ENCODE measurements around the gene GORASP1.

Gene GORASP1

DNA sequence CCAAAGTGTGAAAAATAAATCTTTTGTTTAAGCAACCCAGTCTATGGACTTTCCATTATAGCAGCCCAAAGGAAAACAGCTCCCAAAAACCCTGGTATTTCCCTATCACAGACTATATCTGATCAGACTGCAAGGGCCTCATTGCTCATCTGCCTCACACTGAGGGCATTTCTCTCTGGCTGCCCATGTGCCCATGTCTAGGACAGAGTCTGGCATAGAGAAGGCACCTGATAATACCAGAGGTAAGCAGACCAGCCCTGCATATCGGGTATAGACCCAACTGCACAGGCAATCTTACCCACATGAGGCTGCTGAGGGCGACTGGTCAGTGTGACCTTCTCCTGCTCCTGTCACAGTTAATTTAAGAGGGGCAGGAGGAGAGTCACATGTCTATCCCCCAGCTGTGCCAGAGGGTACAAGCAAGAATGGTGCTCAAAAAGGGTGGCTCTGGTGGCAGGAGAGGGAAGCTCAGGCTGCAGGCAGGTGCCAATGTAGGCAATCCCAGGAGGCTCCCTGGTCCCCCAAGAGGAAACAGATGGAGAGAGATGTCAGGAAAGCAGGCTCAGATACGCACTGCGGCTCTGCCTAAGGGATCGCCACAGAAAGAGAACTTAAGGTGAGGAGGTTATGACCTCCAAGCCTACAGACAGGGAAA, 42.8 kb upstream of the GORASP1 start:
- peaks cover 44% of the 10 kb centered on the region for H3K4me1 ChIP-seq
- no peaks in the 10 kb centered on the region for H3K9me3 ChIP-seq
- H3K36me3 ChIP-seq, result no peaks in the 10 kb centered on the region
- no peaks in the 10 kb centered on the region for H3K27me3 ChIP-seq
- H3K4me3 ChIP-seq (ENCODE audit: low read depth, low read length), result peak overlapping the region; percentile 68
- TF ChIP-seq, protein P1, sequence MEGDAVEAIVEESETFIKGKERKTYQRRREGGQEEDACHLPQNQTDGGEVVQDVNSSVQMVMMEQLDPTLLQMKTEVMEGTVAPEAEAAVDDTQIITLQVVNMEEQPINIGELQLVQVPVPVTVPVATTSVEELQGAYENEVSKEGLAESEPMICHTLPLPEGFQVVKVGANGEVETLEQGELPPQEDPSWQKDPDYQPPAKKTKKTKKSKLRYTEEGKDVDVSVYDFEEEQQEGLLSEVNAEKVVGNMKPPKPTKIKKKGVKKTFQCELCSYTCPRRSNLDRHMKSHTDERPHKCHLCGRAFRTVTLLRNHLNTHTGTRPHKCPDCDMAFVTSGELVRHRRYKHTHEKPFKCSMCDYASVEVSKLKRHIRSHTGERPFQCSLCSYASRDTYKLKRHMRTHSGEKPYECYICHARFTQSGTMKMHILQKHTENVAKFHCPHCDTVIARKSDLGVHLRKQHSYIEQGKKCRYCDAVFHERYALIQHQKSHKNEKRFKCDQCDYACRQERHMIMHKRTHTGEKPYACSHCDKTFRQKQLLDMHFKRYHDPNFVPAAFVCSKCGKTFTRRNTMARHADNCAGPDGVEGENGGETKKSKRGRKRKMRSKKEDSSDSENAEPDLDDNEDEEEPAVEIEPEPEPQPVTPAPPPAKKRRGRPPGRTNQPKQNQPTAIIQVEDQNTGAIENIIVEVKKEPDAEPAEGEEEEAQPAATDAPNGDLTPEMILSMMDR (IDR thresholded peaks at IDR 0.05; ENCODE audit: low read depth, low read length), result no peak; the same call in 1 of the 2 replicates
- DNase-seq, result peak; percentile 58

DNA sequence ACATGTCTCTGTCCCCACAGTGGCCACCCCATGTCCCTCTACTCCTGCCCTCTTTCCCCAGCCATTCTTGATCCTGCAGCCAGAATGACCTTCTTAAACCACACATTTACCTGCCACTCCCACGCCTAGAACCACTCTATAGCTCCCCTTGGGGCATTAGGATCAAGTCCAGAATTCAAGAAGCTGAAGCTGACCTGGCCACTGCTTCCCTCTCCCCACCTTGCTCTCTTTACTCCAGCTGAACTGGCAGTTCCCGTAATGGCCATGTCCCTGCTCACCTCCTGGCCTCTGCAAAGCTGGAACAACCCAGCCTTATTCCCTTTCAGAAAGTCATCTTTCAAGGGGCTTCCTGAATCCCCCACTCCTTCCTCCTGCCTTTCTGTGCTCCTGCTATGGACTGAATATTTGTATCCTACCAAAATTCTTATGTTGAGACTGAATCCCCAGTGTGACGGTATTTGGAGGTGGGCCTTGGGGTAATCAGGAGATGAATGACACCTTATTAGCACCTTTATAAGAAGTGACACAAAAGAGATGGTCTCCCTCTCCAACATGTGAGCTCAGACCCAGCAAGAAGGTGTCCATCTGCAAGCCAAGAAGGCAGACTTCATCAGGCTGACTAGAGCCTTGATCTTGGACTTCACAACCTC, 42.2 kb upstream of the GORASP1 start:
- no peak overlapping the region for H3K4me3 ChIP-seq (ENCODE audit: low read depth, low read length)
- no peaks in the 10 kb centered on the region for H3K27me3 ChIP-seq
- H3K4me1 ChIP-seq, result peaks cover 48% of the 10 kb centered on the region
- TF ChIP-seq, protein P1 (IDR thresholded peaks at IDR 0.05; ENCODE audit: low read depth, low read length), result no peak
- DNase-seq, result no peak
- H3K9me3 ChIP-seq, result no peaks in the 10 kb centered on the region
- no peaks in the 10 kb centered on the region for H3K36me3 ChIP-seq

DNA sequence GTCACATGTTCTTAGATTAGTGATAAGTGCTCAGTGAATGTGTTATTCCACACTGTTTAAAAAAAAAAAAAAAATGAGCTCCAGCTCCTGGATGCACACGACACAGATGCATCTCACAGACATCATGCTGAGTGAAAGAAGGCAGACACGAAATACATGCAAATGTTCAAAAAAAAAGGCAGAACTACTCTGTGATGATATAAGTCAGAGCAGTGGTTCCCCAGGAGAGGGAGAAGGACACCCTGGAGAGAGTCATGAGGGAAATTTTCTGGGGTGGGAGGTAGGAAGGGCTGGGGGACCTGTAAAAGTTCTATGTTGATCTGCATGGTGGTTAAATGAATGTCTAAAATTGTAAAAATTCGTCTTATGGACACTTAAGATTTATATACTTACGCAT, 41.6 kb upstream of the GORASP1 start:
- H3K27me3 ChIP-seq, result no peaks in the 10 kb centered on the region
- TF ChIP-seq, protein P1 (IDR thresholded peaks at IDR 0.05; ENCODE audit: low read depth, low read length), result no peak
- no peaks in the 10 kb centered on the region for H3K9me3 ChIP-seq
- no peaks in the 10 kb centered on the region; the same call in 1 of the 2 replicates for H3K36me3 ChIP-seq
- peaks cover 51% of the 10 kb centered on the region for H3K4me1 ChIP-seq
- no peak overlapping the region for H3K4me3 ChIP-seq (ENCODE audit: low read depth, low read length)
- DNase-seq, result no peak

DNA sequence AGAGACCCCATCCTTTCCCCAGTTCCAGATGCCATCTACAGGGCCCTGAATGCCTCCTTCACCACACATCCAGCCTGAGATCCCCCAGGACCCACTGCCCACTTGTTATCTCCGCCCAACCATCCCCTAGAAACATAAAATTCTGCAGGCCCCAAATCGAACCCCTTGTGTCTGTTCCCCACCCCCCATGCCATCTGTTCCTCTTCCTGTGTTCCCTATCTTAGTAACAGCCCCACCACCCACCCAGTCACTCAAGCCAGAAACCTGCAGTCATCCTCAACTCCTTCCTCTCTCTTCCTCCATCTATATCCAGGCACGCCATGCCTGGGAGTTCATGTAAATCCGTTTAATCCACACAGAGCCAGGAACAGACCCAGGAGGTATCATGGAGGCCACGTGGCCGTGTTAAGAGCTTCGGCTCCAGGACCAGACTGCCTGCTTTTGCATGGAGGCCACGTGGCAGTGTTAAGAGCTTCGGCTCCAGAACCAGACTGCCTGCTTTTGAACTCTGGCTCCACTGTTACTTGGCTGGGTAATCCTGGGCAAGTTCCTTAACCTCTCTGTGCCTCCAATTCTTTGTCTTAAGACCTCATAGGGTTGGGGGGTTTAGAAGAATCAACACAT, 41.1 kb upstream of the GORASP1 start:
- H3K4me1 ChIP-seq, result peaks cover 56% of the 10 kb centered on the region
- peak; percentile 43 for DNase-seq

DNA sequence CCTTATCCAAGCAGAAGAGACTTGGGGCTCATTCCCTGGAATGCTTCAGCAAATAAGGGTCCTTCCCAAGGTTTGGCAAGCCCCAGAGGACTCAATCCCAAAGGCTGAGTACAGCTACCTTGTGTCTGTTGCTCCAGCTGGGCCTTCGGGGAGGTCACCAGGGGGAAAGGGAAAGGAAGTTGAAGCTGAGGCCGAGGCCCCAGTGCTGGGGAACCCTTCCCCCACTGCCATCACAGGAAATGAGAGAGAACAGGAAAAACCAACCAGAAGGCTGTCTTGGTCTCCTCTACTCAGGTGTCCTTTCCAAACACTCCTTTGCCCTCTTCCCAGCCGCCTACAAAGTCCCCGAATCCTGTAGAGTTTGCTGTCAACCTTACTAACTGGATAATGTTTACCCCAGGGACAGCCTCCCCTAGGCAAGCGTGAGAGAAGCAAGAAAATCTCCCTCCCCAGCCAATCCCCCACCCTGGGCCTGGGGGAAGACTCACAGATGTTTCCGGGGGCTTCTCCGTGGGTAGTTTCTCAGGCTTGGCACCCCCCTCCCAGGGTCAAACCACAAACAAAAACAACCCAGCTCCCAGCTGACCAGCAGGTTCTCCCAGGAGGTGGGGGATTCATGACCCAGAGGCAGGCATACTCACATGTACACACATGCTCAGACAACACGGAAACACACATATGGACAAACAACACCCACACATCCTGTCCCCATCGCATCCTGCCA, 40.4 kb upstream of the GORASP1 start:
- Histone ChIP-seq H3K4me3 (ENCODE audit: low read depth, low read length) (peak overlapping the region; percentile 23), H3K27me3 (no peaks in the 10 kb centered on the region), H3K9me3 (no peaks in the 10 kb centered on the region), H3K4me1 (peaks cover 56% of the 10 kb centered on the region), H3K36me3 (peaks cover 12% of the 10 kb centered on the region)
- TF ChIP-seq, protein P1 (IDR thresholded peaks at IDR 0.05; ENCODE audit: low read depth, low read length), result no peak
- no peak for DNase-seq

More for the DNA sequence above, 41.1 kb upstream of the GORASP1 start:
- Histone ChIP-seq H3K36me3 (peaks cover 5% of the 10 kb centered on the region), H3K4me3 (ENCODE audit: low read depth, low read length) (no peak overlapping the region), H3K27me3 (no peaks in the 10 kb centered on the region), H3K9me3 (no peaks in the 10 kb centered on the region)
- TF ChIP-seq, protein P1 (IDR thresholded peaks at IDR 0.05; ENCODE audit: low read depth, low read length), result no peak

All from BE2C (cell line).